Fibroblast of skin of right quadriceps (primary cell): ENCODE results near the gene XPOT.
"Not testable (repeated sequence)": the region's sequence is repeated elsewhere in the genome, so short reads cannot be mapped to it uniquely, and the experiment has no call there.

Experiments
- DNase-seq: peaks from one replicate; pipeline ENCODE4 v3.0.0-alpha.2; 2013

The XPOT gene, protein sequence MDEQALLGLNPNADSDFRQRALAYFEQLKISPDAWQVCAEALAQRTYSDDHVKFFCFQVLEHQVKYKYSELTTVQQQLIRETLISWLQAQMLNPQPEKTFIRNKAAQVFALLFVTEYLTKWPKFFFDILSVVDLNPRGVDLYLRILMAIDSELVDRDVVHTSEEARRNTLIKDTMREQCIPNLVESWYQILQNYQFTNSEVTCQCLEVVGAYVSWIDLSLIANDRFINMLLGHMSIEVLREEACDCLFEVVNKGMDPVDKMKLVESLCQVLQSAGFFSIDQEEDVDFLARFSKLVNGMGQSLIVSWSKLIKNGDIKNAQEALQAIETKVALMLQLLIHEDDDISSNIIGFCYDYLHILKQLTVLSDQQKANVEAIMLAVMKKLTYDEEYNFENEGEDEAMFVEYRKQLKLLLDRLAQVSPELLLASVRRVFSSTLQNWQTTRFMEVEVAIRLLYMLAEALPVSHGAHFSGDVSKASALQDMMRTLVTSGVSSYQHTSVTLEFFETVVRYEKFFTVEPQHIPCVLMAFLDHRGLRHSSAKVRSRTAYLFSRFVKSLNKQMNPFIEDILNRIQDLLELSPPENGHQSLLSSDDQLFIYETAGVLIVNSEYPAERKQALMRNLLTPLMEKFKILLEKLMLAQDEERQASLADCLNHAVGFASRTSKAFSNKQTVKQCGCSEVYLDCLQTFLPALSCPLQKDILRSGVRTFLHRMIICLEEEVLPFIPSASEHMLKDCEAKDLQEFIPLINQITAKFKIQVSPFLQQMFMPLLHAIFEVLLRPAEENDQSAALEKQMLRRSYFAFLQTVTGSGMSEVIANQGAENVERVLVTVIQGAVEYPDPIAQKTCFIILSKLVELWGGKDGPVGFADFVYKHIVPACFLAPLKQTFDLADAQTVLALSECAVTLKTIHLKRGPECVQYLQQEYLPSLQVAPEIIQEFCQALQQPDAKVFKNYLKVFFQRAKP

DNA sequence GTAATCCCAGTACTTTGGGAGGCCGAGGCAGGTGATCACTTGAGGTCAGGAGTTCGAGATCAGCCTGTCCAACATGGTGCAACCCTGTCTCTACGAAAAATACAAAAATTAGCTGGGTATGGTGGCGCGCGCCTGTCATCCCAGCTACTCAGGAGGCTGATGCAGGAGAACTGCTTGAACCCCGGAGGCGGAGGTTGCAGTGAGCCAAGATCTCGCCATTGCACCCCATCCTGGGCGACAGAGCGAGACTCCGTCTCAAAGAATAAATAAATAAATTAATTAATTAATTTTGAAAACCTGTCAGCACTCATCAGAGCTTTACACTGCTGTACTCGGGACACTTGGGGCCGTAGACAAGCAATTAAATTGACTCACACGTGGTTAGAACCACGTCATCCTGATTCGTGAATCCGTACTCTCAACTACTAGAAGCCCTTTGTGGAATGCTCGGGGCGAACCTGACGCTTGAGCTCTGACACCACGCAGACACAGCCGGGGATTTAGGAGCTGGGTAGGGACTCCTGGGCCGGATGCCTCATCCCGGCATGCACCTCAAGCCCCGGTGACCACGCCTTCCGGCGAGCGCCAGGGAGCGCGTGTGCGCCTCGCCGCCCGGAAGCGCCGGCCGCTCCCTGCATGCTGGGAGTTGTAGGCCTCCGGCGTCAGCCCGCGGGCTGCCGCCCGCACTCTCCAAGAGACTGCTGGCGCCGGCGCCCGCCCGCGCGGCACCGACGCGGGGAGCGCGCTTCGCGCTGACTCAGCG, at the start of gene XPOT:
Gene XPOT (plus strand): TSS at position 686 of the 763 bp plus-strand sequence. CDS start 5,644 bp downstream, outside the sequence.
- peak; percentile 99 for DNase-seq

DNA sequence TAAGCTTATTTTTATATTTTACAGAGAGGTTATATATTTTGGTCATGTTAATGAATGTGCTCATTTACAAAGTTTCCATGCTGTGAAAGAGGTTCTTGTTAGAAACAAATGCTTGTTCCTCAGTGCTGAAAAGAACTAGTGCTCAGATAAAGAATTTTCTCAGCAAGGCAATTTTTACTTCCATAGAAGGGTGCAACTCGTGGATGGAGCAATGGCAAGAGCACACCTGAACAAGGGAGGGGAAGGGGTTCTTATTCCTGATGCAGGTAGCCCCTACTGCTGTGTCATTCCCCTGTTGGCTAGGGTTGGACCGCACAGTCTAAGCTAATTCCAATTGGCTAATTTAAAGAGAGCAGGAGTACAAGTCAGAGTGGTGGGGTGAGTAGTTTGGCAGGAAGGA, 48.0 kb upstream of the XPOT start:
- DNase-seq = not testable (repeated sequence)

DNA sequence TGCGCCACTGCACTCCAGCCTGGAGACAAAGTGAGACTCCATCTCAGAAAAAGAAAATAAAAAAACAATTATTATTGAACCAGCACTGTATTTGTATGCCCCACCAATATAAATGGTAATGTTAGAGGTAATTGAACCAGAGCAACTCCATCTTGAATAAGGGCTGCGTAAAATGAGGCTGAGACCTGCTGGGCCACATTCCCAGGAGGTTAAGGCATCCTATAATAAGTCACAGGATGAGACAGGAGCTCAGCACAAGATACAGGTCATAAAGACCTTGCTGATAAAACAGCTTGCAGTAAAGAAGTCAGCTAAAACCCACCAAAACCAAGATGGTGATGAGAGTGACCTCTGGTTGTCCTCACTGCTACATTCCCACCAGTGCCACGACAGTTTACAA, 43.0 kb upstream of the XPOT start:
- not testable (repeated sequence) for DNase-seq

DNA sequence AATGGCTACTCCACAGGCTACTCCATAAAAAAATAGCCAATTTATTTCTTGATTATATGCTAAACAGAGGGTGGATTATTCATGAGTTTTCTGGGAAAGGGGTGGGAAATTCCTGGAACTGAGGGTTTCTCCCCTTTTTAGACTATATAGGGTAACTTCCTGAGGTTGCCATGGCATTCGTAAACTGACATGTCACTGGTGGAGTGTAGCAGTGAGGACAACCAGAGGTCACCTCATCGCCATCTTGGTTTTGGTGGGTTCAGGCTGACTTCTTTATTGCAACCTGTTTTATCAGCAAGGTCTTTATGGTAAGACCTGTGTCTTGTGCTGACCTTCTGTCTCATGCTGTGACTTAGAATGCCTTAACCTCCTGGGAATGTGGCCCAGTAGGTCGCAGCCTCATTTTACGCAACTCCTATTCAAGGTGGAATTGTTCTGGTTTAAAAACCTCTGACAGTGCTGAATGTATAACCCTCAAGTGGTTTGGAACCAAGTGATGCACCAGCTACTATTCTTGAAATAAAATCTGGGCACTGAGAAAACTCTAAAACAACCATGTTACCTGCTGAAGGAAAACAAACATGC, 41.4 kb upstream of the XPOT start:
- no peak for DNase-seq

DNA sequence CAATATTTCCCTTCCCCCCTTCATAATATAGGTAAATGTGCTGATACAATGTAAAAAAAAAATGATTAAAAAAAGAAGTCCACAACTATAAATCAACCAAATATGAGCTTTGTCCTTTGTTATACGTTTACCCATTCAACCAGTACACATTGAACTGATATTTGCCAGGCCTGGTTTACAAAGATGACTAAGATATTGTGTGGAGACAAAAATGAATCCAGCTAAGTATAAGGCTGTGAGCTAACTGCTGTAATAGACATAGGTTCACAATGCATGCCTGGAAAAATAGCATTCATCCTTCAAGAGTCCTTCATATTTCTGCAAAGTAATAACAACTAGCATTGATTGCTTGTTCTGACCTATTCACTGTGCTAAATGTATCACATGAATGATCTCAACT, 20.5 kb upstream of the XPOT start:
- no peak for DNase-seq

DNA sequence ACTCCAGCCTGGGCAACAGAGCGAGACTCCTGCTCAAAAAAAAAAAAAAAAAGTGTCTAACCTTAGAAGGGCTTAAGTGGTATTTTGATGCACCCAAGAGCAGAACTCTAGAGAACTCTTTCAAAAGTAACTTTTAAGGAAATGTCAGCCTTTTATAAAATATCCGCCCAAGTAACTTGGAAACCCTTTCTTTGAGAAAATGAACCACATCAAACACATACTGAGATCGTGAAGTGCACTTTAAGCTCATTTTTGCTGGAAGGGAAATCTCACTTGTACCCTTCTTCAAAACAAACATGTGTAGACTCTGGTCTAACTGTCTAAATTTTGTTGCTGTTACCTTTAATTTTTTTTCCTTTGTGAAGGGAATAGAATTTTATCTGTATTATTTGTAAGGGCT, 19.2 kb upstream of the XPOT start:
- DNase-seq = no peak

DNA sequence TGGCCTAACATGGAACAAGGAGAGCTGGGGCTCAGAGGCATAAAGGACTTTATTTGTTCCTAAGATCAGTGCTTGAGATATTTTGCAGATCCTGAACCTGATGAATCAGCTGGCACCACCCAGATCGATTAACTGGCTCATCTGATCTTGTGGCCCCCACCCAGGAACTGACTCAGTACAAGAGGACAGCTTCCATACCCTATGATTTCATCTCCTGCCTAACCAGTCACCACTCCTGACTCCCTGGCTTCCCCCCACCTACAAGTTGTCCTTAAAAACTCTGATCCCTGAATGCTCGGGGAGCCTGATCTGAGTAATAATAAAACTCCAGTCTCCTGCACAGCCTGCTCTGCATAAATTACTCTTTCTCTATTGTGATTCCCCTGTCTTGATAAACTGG, 18.7 kb upstream of the XPOT start:
- DNase-seq = peak; percentile 42

DNA sequence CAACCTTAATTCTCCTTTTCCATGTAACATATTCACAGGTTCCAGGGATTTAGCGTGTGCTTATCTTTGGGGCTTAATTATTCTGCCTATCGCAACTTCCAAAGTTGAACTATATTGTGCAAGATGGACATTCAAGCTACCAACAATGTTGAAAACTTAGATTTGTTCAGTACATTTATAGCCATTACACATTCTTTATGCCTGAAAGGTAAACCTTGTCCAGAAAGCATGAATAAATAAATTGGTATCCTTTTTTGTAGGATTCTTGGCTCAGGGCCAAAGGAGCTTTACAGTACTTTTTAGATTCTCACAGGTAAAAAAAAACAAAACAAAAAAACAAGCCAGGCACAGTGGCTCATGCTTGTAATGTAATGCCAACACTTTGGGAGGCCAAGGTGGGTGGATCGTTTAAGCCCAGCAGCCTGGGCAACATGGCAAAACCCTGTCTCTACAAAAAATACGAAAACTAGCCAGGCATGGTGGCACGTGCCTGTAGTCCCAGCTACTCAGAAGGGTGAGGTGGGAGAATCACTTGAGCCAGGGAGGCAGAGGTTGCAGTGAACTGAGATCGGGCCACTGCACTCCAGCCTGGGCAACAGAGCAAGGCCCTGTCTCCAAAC, 16.9 kb upstream of the XPOT start:
- no peak for DNase-seq

DNA sequence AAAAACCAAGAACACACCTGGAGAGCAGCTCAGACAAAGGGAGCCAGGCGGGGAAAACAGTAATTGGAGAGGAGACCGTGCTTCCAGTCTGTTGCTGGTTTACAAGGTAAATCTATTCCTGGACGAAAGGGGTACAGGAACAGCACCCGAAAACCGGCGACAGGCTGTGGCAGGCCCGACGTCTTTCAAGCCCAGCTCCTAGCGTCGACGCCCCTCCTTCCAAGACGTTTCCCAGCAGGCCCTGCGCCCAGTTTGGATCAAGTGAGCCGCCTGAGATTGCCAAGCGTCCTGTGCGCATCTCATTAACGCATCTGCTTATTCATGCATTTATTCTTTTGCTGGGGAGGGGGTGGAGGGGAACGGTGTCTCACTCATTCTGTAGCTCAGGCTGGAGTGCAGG, 15.0 kb upstream of the XPOT start:
- no peak for DNase-seq

DNA sequence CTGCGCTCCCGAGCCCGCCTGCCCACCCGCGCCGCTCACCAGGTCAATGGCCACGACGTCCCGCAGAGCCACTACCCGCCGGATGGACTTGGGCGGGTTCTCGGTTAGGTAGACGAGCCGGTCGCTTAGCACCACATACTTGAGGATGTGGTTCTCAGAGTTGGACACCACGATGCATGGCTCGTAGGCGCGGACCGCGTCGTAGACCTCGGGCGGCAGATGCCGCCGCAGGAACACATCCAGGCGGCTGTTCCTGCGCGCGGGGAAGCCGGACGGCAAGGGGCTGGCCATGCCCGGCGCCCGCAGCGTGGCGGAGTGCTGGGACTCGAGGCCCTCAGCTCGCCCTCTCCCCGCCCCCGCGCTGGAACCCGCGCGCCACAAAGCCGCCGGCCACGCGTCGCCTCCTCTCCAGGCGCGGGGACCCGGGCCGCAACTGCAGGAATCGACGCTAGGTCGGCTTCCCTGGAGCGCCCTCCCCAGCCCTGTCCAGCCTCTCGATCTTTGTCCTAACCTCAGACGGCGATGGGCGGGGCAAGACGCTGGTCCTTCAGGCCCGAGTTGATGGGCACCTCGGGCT, 13.8 kb upstream of the XPOT start, which contains the start of gene C12orf56:
Gene C12orf56 (minus strand): TSS at position 484 of the 577 bp plus-strand sequence. CDS start 193 bp downstream, at position 291.
- DNase-seq = peak; percentile 17

DNA sequence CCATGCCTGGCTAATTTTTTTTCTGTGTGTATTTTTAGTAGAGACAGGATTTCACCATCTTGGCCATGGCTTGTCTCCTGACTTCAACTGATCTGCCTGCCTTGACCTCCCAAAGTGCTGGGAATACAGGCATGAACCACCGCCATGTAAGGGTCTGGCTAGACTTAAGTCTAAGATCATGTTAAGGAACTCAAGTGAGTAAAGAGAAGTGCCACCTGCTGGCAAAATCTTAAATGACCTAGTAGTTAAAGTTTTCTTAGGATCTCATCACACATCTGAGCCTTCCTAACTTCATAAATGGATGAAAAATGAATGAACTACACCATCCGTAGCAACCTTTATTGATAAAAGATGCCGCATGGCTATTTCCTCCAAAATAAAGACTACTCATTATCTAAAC, 12.0 kb upstream of the XPOT start:
- peak; percentile 28 for DNase-seq

DNA sequence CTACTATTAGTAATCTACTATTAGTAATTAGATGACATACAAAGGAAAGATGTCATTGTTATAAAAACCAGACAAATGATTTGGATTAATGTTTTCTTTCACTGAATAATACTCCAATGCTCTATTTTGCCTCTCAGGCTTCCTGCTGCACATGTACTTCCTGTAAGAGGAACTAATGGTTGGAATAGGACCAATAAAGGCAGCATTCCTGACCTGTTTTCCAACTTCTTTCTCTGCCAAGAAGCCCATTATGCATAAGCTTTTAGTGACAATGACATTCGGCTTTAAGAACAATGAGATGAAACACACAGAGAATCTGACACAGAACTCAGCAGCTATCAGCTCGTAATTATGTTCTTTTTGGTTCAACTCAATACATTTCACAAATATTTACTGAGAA, 8.5 kb upstream of the XPOT start:
- DNase-seq = no peak

DNA sequence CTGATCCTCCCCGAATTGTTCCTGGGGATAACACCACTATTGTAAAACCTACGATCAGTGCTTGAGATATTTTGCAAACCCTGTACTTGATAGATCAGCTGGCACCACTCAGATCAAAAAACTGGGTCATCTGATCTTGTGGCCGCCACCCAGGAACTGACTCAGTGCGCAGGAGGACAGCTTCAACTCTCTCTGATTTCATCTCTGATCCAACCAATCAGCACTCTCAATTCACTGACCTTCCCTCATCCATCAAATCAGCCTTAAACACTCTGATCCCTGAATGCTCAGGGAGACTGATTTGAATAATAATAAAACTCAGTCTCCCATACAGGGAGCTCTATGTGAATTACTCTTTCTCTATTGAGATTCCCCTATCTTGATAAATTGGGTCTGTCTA, 4.2 kb upstream of the XPOT start:
- peak; percentile 28 for DNase-seq

DNA sequence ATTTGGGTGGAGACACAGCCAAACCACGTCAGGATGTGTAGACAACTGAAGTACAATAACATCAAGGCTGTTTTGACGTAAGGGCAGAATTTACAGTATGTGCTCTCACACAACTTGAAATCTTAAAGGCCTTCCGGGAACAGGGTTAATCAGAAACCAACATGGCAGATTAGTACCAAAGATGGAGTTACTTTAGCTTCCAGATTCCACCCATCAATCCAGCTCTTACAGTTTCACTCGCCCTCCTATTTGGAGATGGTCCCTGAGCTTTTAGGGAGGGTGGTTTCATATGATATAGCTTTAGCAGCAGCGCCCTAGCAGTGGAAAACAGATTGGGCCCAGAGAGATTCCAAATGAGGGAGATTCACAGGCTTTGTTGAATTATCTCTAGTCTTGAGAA, 2.0 kb upstream of the XPOT start:
- DNase-seq = no peak

DNA sequence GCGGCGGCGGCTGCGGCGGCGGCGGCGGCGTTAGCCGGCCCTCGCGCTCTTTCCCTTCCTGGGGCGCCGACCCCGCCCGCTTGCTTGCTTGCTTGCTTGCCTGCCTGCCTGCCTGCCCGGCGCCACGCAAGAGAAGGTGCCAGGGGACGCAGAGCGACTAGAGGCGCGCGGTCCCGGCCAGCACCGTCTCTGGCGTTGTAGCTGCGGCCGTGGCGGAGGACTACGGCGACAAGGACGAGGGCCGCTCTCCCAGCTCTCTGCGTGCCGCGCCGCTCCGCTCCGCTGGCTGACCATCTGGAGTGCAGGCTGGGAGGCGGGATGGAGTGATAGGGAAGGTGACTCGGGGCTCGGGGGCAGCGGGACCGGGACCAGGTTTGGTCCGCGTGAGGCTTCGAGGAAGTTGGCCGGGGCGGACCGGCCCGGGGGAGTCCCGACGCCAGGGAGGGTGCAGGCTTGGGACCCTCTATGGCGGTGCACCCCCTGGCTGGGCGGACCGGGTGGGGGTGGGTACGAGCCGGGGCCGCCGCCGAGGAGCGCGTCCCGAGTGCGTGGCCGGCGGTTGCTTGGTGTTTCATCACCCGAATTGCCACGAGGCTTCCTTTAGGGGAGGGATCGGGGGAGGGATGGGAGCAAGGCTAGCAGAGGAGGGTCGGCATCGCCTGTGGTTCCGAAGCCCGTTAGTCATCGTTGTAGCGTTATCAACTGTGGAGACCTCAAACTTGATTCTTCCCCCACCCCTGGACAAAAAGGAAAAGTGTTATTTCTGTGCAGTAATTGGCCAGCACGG, 471 bp downstream of the XPOT start:
- DNase-seq = peak; percentile 95

DNA sequence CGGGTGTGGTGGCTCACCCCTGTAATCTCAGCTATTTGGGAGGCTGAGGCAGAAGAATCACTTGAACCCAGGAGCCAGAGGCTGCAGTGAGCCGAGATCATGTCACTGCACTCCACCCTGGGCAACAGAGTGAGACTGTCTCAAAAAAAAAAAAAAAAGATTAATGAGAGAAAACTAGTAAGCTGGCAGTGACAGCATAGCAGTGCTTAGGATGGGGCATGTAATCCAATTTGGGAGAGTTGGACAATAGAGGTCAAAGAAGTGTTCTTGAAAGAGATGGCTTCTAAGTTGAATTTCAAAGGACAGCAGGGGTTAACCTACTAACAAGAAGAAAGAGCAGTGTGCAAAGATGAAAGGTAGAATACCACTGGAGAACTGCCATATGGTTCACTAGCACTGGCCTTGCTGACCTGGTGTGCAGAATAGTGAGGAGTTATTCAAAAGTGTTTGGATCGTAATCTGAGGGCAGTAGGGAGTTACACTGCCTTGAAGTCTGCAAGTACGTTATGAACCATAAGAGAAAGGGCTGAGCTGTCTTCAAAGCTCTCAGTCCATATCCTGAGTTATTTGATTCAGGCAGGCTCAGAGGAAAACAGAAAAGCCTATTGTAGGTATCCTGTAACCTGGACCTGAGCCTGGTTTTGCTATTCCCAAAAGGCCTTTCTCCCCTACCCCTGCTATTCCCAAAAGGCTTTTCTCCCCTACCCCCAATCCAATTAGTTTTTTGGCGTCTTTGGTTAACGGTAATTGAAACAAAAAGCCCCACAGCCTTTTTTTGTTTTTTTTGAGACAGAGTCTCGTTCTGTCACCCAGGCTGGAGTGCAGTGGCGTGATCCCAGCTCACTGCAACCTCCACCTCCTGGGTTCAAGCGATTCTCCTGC, 3.4 kb downstream of the XPOT start:
- no peak for DNase-seq

DNA sequence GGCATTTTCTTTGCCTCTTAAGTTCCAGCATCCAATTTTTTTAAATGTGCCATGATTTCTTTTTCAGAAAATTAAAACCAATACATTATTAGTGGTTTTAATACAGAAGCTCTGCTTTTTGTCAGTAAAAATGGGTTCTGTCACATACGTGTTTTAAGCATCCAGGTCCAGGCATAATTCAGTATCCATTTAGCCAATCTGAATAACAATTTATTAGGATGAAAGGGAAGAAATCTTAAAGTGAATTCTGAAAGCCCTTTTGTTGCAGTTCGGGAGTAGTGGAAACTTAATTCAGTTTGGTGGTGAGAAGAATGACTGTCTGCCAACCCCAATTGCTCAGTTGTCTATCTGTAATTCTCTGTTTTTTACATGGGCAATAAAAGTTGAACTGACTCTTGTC, 7.2 kb downstream of the XPOT start:
- no peak for DNase-seq

DNA sequence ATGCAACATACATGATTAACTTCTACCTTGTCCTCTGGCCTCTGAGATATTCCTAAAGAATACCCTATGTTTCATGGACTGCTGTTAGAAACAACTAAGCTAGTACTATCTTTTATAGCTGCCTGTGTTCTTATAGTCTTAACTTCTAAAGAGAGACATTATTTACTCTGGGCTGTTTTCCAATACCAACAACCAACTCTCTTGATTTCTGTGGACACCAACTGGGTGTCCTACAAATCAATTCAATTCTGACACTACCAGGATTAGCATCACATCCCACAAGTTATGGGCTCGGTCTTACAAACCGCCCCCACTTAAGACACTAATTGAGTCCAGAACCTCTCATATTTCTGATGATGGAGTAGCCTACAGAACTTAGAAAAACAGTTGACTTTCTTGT, 8.3 kb downstream of the XPOT start:
- peak; percentile 68 for DNase-seq

DNA sequence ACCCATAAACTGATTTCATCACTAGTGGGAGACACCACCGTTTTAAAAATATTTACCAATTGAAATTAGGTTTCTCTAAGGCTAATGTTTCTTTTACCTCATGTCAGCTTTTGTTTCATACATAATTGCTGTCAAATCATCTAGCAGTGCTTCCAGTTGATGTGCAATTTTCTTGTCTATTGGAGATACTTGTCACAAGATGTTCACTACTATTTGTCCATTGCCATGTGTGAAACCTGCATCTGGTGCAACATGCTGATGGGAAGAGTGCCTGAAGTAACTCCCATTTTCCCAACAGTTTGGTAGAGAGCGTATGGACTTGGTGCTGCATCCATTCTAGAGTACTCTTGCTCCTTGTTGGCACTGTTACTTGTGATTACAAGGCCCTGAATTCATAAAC, 9.7 kb downstream of the XPOT start:
- no peak for DNase-seq

DNA sequence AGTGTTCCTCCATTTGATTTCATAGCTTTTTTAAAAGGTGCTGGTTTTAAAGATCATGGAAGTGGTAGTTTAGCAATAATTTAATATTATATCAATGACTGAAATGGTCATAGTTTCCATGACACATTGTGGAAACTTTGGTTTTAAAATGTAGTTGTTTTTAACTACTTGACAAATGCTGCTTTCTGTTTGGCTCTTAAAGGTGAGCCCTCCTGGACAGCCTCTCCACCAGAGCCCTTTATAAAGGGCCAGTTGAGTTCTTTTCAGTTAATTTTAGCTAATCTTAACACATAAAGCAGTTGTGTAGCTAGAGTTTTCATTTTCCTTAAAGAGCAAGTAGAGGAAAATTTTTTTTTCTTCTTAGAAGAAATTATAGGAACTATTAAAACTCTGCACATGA, 14.0 kb downstream of the XPOT start:
- no peak for DNase-seq
